ENCODE results near the gene PIH1D1. TPM values are rescaled to one million over a fixed set of nuclear protein-coding genes. Genes with fewer than 3 reads are reported as not detected.

Gene PIH1D1
- total and polyA plus RNA-seq, 2 of the 13 experiments (the other 11 are each of a cell fraction or from before 2014, with no cell fraction given) = 110 to 137 TPM

DNA sequence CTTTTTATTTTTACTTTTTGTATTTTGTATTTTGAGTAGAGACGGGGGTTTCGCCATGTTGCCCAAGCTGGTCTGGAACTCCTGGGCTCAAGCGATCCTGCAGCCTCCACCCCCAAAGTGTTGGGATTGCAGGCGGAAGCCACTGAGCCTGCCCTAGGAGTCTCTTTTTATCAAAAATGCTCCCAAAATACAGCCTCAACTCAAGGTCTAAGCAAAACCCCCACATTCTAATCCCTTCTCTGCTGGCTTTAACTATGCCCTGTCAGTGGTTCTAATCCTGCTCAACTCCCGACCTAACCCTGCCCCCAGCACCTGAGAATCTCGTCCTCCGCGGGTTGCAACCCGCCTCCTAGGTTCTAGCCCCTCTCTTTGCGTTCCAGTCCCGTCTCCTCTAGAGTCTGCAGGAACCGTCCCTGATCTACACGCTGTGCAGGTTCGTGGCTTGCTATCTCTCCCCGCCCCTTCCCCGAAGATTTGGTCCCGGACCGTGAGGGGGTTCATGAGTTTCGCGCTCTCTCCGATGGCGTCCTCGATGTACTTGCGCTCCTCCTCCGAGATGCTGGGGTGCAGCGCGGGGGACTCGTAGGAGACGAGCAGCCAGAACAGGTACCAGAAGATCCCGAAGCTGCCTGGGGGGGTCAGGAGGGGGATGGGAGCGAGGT, 18.2 kb downstream of the PIH1D1 start:
- CTCF ChIA-PET (ENCODE audit: low intra/inter-chr PET ratio, low total read pairs) = no interaction called here
- Histone ChIP-seq H3K27ac (ENCODE audit: extremely low read length, insufficient read depth, low read length) (no peak overlapping the region), H3K9ac (ENCODE audit: insufficient read depth, low read depth, low read length) (no peak overlapping the region), H3K9me3 (ENCODE audit: low read length) (no peaks in the 10 kb centered on the region), H3K4me1 (ENCODE audit: insufficient read depth, low read length) (peaks cover 3% of the 10 kb centered on the region), H3K36me3 (replicated peaks in 1 of 2; ENCODE audit: control insufficient read depth in 1 of 2, insufficient read depth in 2 of 2, low read length in 2 of 2) (no peaks in the 10 kb centered on the region), H3K4me3 (replicated peaks in 1 of 3; ENCODE audit: insufficient read depth in 1 of 3, low read depth in 2 of 3, low read length in 3 of 3) (no peak overlapping the region), H3K79me2 (ENCODE audit: insufficient read depth, low read length) (no peaks in the 10 kb centered on the region), H2AFZ (ENCODE audit: low read length) (no peak overlapping the region), H4K20me1 (ENCODE audit: insufficient read depth, low read length) (no peaks in the 10 kb centered on the region), H3K4me2 (ENCODE audit: low read depth, low read length) (no peak overlapping the region), H3K27me3 (ENCODE audit: control insufficient read depth in 1 of 2, insufficient read depth in 2 of 2, low read length in 2 of 2) (peaks cover 7 to 86% of the 10 kb centered on the region in 2 experiments; a peak in 4 of 5 replicates)
- TF ChIP-seq ZBTB38 (CRISPR knock-in tag; IDR thresholded peaks at IDR 0.05) = no peak
- no peak for TF ChIP-seq ZIK1 (CRISPR knock-in tag; IDR thresholded peaks at IDR 0.05; ENCODE audit: borderline replicate concordance, low read depth)
- TF ChIP-seq ETV5 (CRISPR knock-in tag; IDR thresholded peaks at IDR 0.05; ENCODE audit: borderline replicate concordance) = no peak
- TF ChIP-seq NRL (CRISPR knock-in tag; IDR thresholded peaks at IDR 0.05; ENCODE audit: borderline replicate concordance) = no peak
- TF ChIP-seq, protein P1, sequence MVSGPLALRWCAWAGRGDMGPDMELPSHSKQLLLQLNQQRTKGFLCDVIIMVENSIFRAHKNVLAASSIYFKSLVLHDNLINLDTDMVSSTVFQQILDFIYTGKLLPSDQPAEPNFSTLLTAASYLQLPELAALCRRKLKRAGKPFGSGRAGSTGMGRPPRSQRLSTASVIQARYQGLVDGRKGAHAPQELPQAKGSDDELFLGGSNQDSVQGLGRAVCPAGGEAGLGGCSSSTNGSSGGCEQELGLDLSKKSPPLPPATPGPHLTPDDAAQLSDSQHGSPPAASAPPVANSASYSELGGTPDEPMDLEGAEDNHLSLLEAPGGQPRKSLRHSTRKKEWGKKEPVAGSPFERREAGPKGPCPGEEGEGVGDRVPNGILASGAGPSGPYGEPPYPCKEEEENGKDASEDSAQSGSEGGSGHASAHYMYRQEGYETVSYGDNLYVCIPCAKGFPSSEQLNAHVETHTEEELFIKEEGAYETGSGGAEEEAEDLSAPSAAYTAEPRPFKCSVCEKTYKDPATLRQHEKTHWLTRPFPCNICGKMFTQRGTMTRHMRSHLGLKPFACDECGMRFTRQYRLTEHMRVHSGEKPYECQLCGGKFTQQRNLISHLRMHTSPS (CRISPR knock-in tag; IDR thresholded peaks at IDR 0.05; ENCODE audit: low read depth) = no peak
- TF ChIP-seq, protein P2, sequence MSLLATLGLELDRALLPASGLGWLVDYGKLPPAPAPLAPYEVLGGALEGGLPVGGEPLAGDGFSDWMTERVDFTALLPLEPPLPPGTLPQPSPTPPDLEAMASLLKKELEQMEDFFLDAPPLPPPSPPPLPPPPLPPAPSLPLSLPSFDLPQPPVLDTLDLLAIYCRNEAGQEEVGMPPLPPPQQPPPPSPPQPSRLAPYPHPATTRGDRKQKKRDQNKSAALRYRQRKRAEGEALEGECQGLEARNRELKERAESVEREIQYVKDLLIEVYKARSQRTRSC (CRISPR knock-in tag; IDR thresholded peaks at IDR 0.05; ENCODE audit: low read depth) = no peak
- TF ChIP-seq TSC22D2 (CRISPR knock-in tag; IDR thresholded peaks at IDR 0.05; ENCODE audit: borderline replicate concordance) = no peak
- TF ChIP-seq ZNF678 (CRISPR knock-in tag; IDR thresholded peaks at IDR 0.05) = no peak
- TF ChIP-seq ARHGAP35 (CRISPR knock-in tag; IDR thresholded peaks at IDR 0.05; ENCODE audit: borderline replicate concordance) = no peak
- TF ChIP-seq CHD4 (IDR thresholded peaks at IDR 0.05; ENCODE audit: borderline replicate concordance, low read length) = no peak
- no peak for TF ChIP-seq GATAD1 (CRISPR knock-in tag; IDR thresholded peaks at IDR 0.05)
- TF ChIP-seq, protein P3, sequence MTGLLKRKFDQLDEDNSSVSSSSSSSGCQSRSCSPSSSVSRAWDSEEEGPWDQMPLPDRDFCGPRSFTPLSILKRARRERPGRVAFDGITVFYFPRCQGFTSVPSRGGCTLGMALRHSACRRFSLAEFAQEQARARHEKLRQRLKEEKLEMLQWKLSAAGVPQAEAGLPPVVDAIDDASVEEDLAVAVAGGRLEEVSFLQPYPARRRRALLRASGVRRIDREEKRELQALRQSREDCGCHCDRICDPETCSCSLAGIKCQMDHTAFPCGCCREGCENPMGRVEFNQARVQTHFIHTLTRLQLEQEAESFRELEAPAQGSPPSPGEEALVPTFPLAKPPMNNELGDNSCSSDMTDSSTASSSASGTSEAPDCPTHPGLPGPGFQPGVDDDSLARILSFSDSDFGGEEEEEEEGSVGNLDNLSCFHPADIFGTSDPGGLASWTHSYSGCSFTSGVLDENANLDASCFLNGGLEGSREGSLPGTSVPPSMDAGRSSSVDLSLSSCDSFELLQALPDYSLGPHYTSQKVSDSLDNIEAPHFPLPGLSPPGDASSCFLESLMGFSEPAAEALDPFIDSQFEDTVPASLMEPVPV (CRISPR knock-in tag; IDR thresholded peaks at IDR 0.05) = no peak
- TF ChIP-seq KDM2A (CRISPR knock-in tag; IDR thresholded peaks at IDR 0.05; ENCODE audit: borderline replicate concordance, low read depth) = no peak
- TF ChIP-seq ZNF772 (CRISPR knock-in tag; IDR thresholded peaks at IDR 0.05) = no peak
- no peak for TF ChIP-seq ZNF703 (CRISPR knock-in tag; IDR thresholded peaks at IDR 0.05; ENCODE audit: borderline replicate concordance)
- no peak for TF ChIP-seq ZNF235 (CRISPR knock-in tag; IDR thresholded peaks at IDR 0.05; ENCODE audit: borderline replicate concordance)
- TF ChIP-seq PRDM15 (CRISPR knock-in tag; IDR thresholded peaks at IDR 0.05) = no peak
- intact Hi-C loops (cut with micrococcal nuclease; ENCODE audit: unreplicated experiment) (no loop called here), in situ Hi-C loops (cut with HindIII; ENCODE audit: extremely low pct_ligation_motif_present, low pct_unique_long_range_greater_than_20kb) (no loop called here)
- FAIRE-seq (no peak), DNase-seq (ENCODE audit: low spot score) (no peak), ATAC-seq (no peak)
- POLR2A ChIA-PET = no interaction called here
- 41% methylated on average over 31 of the region's 31 CpGs for WGBS (ENCODE audit: low lambda C conversion rate)
- no TSS peak for BruUV-seq (replicated peaks)
